OCI-LY7 (cell line): ENCODE data around the gene ZNRF3. TPM values are rescaled to one million over a fixed set of nuclear protein-coding genes. Genes with fewer than 3 reads are reported as not detected.
"Not testable (repeated sequence)": the region's sequence is repeated elsewhere in the genome, so short reads cannot be mapped to it uniquely, and the experiment has no call there.

Experiments used
- BruUV-seq: library from RNA; stranded (reverse); fragments of 400-500 nt; replicated peaks from 2 replicates; lab custom pipeline; 2021; lab: Mats Ljungman, UMichigan
- CTCF ChIA-PET: fragments of 300-600 bp; sonication (Branson Sonifier 250); formaldehyde crosslinking; loops from one replicate; lab custom pipeline; 2022; ENCODE audit warnings: antibody characterized with exemption; ENCODE audit not compliant: unreplicated experiment; lab: Charles Lee
- POLR2A ChIA-PET: fragments of 300-600 bp; sonication (Branson Sonifier 250); formaldehyde crosslinking; loops from one replicate; lab custom pipeline; 2022; ENCODE audit warnings: antibody characterized with exemption; lab: Charles Lee
- DNase-seq: peaks from one replicate; pipeline ENCODE4 v3.0.0-alpha.2; 2015; ENCODE audit warnings: low spot score
- H2AFZ ChIP-seq: fragments of 200-600 bp; sonication (generic), shearing (Covaris generic); 2 replicates; pipeline ENCODE4 v1.6.1; 2014; ENCODE audit warnings: mild to moderate bottlenecking, antibody characterized with exemption, low read length, moderate library complexity
- H3K27ac ChIP-seq: fragments of 200-600 bp; sonication (generic); 2 replicates; pipeline ENCODE4 v1.5.1; 2014; ENCODE audit warnings: mixed run types, low read depth, mild to moderate bottlenecking, moderate library complexity, low read length, inconsistent platforms; ENCODE audit not compliant: poor library complexity, severe bottlenecking
- H3K36me3 ChIP-seq: fragments of 200-600 bp; sonication (generic); 2 replicates; pipeline ENCODE4 v1.6.1; 2014; ENCODE audit warnings: mild to moderate bottlenecking, antibody characterized with exemption, low read length, moderate library complexity, mixed read lengths; ENCODE audit not compliant: insufficient read depth
- H3K4me1 ChIP-seq: fragments of 200-600 bp; sonication (generic); 2 replicates; pipeline ENCODE4 v1.5.1; 2014; ENCODE audit warnings: mild to moderate bottlenecking, low read length; ENCODE audit not compliant: insufficient read depth, poor library complexity, severe bottlenecking
- H3K4me2 ChIP-seq: fragments of 200-600 bp; sonication (generic); 2 replicates; pipeline ENCODE4 v1.6.1; 2014; ENCODE audit warnings: mild to moderate bottlenecking, low read length
- H3K4me3 ChIP-seq: fragments of 200-600 bp; sonication (generic); 2 replicates; pipeline ENCODE4 v1.5.1; 2014; ENCODE audit warnings: mild to moderate bottlenecking, low read depth, low read length; ENCODE audit not compliant: poor library complexity, severe bottlenecking
- H3K79me2 ChIP-seq: fragments of 200-600 bp; sonication (generic); 2 replicates; pipeline ENCODE4 v1.6.1; 2016; ENCODE audit warnings: low read depth, mild to moderate bottlenecking, low read length, moderate library complexity, mixed read lengths; ENCODE audit not compliant: insufficient read depth
- H3K9me2 ChIP-seq: fragments of 200-600 bp; sonication (generic); 2 replicates; pipeline ENCODE4 v1.6.1; 2016; ENCODE audit warnings: mild to moderate bottlenecking, low read length, mixed read lengths; ENCODE audit not compliant: insufficient read depth
- H3K9me3 ChIP-seq: fragments of 200-600 bp; sonication (generic); 2 replicates; pipeline ENCODE4 v1.6.1; 2014; ENCODE audit warnings: mild to moderate bottlenecking, mixed run types, low read length, mixed read lengths
- H4K20me1 ChIP-seq: fragments of 200-600 bp; sonication (generic); 2 replicates; pipeline ENCODE4 v1.6.1; 2014; ENCODE audit warnings: mild to moderate bottlenecking, antibody characterized with exemption, low read length, moderate library complexity, mixed read lengths; ENCODE audit not compliant: insufficient read depth
- EZH2phosphoT487 ChIP-seq: fragments of 200-600 bp; sonication (generic); IDR thresholded peaks from 2 replicates; pipeline ENCODE4 v1.6.1; 2018; ENCODE audit warnings: low read depth, borderline replicate concordance, mild to moderate bottlenecking, mixed run types, antibody characterized with exemption, low read length, moderate library complexity, mixed read lengths
- intact Hi-C: fragments of 100-400 bp; cut with micrococcal nuclease; formaldehyde crosslinking; loops from one replicate; pipeline ENCODE4 v1.10.0; 2022; ENCODE audit not compliant: unreplicated experiment
- total RNA-seq, 2 experiments: library from RNA; depleted of rRNA in 1 of 2; stranded (reverse); fragments of >200 nt in 1 of 2; shearing (Covaris generic) in 1 of 2; gene quantifications; 2 replicates each; pipeline ENCODE4 v1.2.3, GENCODE V29; 2014 to 2022
- TF ChIP-seq, protein P1 (sequence below): fragments of 200-600 bp; sonication (generic); conservative IDR thresholded peaks from 2 replicates; pipeline ENCODE4 v1.5.1; 2014; ENCODE audit warnings: mild to moderate bottlenecking, antibody characterized with exemption, low read length, moderate library complexity, mixed read lengths

The ZNRF3 gene
- total RNA-seq, 2 experiments from 2014 or later: 3.6 to 3.9 TPM

DNA sequence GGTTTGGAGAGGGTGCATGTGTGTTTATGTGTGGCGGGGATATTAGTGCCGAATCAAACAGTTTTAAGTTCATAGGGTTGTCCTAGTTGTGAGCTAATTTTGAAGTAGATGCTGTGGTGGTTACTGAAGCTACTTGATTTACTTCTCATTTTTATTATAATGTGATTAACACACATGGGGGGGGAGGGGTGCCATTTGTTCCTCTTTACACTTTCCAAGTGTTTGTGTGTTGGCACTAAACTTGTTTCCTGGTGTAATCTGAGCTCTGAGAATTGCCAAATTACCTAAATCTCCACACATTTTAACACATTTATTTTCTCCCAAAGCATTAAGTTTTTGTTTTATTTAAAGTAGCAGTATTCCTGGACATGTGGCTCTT, 60.1 kb downstream of the ZNRF3 start:
- no peak overlapping the region for H3K4me2 ChIP-seq
- 0 out of 2 replicates have a peak, but pooled peaks cover 7% of the 10 kb centered on the region for H3K9me3 ChIP-seq
- peaks cover 12% of the 10 kb centered on the region for H3K4me1 ChIP-seq
- BruUV-seq: no TSS peak
- H3K27ac ChIP-seq: no peak overlapping the region
- no peaks in the 10 kb centered on the region for H3K9me2 ChIP-seq
- TF ChIP-seq, protein P1, sequence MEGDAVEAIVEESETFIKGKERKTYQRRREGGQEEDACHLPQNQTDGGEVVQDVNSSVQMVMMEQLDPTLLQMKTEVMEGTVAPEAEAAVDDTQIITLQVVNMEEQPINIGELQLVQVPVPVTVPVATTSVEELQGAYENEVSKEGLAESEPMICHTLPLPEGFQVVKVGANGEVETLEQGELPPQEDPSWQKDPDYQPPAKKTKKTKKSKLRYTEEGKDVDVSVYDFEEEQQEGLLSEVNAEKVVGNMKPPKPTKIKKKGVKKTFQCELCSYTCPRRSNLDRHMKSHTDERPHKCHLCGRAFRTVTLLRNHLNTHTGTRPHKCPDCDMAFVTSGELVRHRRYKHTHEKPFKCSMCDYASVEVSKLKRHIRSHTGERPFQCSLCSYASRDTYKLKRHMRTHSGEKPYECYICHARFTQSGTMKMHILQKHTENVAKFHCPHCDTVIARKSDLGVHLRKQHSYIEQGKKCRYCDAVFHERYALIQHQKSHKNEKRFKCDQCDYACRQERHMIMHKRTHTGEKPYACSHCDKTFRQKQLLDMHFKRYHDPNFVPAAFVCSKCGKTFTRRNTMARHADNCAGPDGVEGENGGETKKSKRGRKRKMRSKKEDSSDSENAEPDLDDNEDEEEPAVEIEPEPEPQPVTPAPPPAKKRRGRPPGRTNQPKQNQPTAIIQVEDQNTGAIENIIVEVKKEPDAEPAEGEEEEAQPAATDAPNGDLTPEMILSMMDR: no peak
- no peak for TF ChIP-seq EZH2phosphoT487
- ChIA-PET POLR2A (interaction anchor here (0.5 to 0.9 kb wide), 5 partner anchors 13 to 82 kb away, joined by 3 to 6 read pairs (median 3); no protein-coding TSS in a partner anchor), CTCF (no interaction called here)
- H3K36me3 ChIP-seq: no peaks in the 10 kb centered on the region
- no peak overlapping the region for H2AFZ ChIP-seq
- H4K20me1 ChIP-seq: no peaks in the 10 kb centered on the region
- DNase-seq: peak; percentile 8
- intact Hi-C loops: no loop called here
- no peaks in the 10 kb centered on the region for H3K79me2 ChIP-seq
- no peak overlapping the region for H3K4me3 ChIP-seq

DNA sequence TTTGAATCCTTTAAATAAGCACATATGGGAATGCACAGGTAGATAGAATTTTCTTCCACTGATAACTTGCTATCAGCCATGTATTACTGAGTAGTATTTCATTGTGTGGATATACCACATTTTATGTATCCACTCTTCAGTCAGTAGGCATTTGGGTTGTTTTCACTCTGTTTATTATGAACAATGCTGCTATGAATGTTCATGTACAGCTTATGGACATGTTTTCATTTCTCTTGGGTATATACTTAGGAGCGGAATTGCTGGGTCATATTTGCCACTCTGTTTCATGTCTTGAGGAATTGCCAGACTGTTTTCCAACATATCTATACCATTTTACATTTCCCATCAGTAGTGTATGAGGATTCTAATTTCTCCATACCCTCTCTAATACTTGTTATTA, 63.8 kb downstream of the ZNRF3 start:
- CTCF ChIA-PET: no interaction called here
- BruUV-seq: no TSS peak
- intact Hi-C loops: no loop called here

DNA sequence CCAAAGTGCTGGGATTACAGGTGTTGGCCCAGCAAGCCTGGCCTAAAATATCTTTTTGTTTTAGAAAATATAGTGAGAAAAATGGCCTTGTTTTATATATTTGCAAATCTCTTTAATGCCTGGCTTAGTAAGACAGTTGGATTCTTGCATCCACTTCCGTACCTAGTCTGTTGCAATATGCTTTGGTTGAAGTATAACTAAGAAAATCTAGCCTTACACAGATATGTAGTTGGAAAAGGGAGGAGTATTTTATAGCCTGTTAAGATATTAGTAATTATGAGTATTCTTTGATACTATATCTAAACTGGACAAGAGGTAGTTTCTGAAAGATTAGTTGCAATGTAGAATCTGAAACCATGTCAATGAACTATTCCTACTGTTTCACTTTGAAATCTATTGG, 65.1 kb downstream of the ZNRF3 start:
- Histone ChIP-seq H3K4me1 (peaks cover 3% of the 10 kb centered on the region), H3K79me2 (no peaks in the 10 kb centered on the region), H3K4me2 (no peak overlapping the region), H3K9me3 (0 out of 2 replicates have a peak, but pooled peaks cover 7% of the 10 kb centered on the region), H3K4me3 (no peak overlapping the region), H3K36me3 (no peaks in the 10 kb centered on the region), H4K20me1 (no peaks in the 10 kb centered on the region), H3K27ac (no peak overlapping the region), H3K9me2 (no peaks in the 10 kb centered on the region), H2AFZ (no peak overlapping the region)
- BruUV-seq: no TSS peak
- DNase-seq: no peak
- CTCF ChIA-PET: no interaction called here
- intact Hi-C loops: no loop called here
- POLR2A ChIA-PET: no interaction called here
- no peak for TF ChIP-seq EZH2phosphoT487
- TF ChIP-seq, protein P1: no peak

More for the DNA sequence above, 63.8 kb downstream of the ZNRF3 start:
- Histone ChIP-seq H3K4me3 (no peak overlapping the region), H3K27ac (no peak overlapping the region), H3K4me1 (peaks cover 12% of the 10 kb centered on the region), H3K79me2 (no peaks in the 10 kb centered on the region), H3K9me2 (no peaks in the 10 kb centered on the region), H4K20me1 (no peaks in the 10 kb centered on the region), H3K36me3 (no peaks in the 10 kb centered on the region), H2AFZ (no peak overlapping the region), H3K9me3 (0 out of 2 replicates have a peak, but pooled peaks cover 7% of the 10 kb centered on the region), H3K4me2 (no peak overlapping the region)
- TF ChIP-seq EZH2phosphoT487: no peak
- TF ChIP-seq, protein P1: no peak
- no peak for DNase-seq
- POLR2A ChIA-PET: no interaction called here

DNA sequence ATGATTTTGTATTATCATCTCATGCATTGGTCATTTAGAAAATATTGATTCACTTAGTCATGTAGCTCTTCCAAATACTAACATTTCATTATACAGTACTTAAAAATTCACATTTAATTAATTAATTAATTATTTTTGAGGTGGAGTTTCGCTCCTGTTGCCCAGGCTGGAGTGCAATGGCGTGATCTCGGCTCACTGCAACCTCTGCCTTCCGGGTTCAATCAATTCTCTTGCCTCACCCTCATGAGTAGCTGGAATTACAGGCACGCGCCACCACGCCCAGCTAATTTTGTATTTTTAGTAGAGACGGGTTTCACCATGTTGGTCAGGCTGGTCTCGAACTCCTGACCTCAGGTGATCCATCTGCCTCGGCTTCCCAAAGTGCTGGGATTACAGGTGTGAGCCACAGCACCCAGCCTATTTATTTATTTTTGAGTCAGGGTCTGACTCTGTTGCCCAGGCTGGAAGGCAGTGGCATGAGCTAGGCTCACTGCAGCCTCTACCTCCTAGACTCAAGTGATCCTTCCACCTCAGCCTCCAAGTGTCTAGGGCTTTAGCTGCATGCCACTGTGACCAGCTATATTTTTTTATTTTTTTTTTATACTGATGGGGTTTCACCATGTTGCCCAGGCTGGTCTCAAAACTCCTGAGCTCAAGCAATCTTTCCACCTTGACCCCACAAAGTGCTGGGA, 65.6 kb downstream of the ZNRF3 start:
- H3K9me3 ChIP-seq, H4K20me1 ChIP-seq, H3K27ac ChIP-seq, POLR2A ChIA-PET, H3K4me1 ChIP-seq, intact Hi-C loops, CTCF ChIA-PET, H3K79me2 ChIP-seq, H3K4me3 ChIP-seq, BruUV-seq, H3K36me3 ChIP-seq, DNase-seq, H3K9me2 ChIP-seq, H2AFZ ChIP-seq, H3K4me2 ChIP-seq: not testable (repeated sequence)
